ENCODE results near the gene TMEM248.
A peak's percentile ranks its signal among the peaks of the same experiment; 100 is the strongest.
"Not testable (repeated sequence)": the region's sequence is repeated elsewhere in the genome, so short reads cannot be mapped to it uniquely, and the experiment has no call there.

TMEM248 gene

DNA sequence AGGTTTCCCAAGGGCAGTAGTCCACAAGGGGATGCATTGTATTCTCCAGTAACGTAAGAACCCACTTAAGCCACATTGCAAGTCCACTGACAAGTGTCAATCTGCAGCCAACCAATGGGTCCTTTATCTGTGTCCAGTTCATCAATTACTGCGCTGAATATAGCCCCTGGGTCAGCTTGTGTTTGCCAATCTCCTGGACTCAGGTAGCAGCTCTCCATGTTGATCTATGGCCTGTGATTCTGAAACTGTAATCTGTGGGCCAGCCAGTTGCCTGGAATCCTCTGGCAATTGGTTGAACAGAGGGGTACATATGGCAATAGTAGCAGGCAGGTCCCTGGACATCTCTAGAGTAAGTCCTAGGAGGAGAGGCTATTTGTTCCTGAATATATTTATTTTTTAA, 8.8 kb upstream of the TMEM248 start:
- TF ChIP-seq, protein P1, sequence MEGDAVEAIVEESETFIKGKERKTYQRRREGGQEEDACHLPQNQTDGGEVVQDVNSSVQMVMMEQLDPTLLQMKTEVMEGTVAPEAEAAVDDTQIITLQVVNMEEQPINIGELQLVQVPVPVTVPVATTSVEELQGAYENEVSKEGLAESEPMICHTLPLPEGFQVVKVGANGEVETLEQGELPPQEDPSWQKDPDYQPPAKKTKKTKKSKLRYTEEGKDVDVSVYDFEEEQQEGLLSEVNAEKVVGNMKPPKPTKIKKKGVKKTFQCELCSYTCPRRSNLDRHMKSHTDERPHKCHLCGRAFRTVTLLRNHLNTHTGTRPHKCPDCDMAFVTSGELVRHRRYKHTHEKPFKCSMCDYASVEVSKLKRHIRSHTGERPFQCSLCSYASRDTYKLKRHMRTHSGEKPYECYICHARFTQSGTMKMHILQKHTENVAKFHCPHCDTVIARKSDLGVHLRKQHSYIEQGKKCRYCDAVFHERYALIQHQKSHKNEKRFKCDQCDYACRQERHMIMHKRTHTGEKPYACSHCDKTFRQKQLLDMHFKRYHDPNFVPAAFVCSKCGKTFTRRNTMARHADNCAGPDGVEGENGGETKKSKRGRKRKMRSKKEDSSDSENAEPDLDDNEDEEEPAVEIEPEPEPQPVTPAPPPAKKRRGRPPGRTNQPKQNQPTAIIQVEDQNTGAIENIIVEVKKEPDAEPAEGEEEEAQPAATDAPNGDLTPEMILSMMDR (IDR thresholded peaks at IDR 0.05; ENCODE audit: borderline replicate concordance, insufficient read depth, low read depth, low read length), result no peak
- H3K4me3 ChIP-seq (ENCODE audit: low read depth, low read length), result no peak overlapping the region

DNA sequence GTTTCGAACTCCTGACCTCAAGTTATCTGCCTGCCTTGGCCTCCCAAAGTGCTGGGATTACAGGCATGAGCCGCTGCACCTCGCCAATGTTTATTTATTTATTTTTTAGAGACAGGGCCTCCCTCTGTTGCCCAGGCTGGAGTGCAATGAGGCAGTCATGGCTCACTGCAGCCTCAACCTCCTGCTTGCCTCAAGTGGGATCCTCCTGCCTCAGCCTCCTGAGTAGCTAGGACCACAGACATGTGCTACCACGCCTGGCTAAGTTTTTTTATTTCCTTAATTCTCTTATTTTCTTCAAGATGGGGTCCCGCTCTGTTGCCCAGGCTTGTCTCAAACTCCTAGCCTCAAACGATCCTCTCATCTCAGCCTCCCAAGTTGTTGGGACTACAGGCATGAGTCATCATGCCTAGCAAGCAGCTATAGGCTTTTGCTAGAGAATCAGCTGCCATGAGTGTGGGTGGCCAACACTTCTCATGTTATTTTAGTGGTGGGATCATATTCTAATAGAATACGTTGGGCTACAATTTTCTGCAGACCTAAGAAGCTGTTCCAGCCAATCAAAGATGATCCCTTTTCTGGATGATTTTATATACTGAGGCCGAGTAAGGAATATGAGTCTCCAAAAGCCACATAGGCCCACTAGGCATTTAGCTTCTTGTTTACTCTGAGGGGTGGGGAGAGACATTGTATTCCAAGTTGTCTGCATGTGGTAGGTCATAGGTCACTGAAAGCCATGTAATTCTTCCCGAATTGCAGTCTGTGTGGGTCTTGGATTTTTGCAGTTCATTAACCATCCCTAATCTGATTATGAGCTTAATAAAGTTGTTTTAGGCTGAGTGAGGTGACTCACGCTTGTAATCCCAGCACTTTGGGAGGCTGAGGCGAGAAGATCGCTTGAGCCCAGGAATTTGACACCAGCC, 7.6 kb upstream of the TMEM248 start:
- TF ChIP-seq, protein P1 (IDR thresholded peaks at IDR 0.05; ENCODE audit: borderline replicate concordance, insufficient read depth, low read depth, low read length), result no peak
- H3K4me3 ChIP-seq (ENCODE audit: low read depth, low read length), result no peak overlapping the region

DNA sequence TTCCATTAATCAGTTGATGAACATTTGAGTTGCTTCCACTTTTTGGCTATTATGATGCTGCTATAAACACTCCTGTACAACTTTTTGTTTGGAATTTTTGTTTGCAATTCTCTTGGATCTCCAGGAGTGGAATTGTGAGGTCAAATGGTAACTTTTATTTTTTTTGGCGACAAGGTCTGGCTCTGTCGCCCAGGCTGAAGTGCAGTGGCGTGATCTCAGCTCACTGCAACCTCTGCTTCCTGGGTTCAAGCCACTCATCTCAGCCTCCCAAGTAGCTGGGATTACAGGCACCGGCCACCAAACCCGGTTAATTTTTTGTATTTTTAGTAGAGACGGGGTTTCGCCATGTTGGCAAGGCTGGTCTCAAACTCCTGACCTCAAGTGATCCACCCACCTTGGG, 3.1 kb upstream of the TMEM248 start:
- not testable (repeated sequence) for H3K4me3 ChIP-seq (ENCODE audit: low read depth, low read length)

DNA sequence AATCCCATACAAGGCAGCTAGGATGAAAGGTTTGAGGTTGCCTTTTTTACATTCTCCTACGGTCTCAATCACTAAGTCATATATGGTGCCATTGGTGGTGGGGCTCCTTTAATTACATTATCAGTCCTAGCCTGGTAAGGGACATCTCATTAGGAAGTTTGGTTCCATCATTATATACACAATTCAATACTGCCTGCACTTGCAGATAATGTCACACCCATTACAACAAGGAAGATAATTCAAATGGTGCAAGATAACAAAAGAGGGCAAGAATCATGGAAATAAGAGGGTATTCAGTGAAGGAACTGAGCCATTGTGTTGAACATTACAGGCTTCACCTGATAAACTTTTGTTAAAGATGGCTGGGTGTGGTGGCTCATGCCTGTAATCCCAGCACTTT, 1.7 kb upstream of the TMEM248 start:
- H3K4me3 ChIP-seq (ENCODE audit: low read depth, low read length), result no peak overlapping the region
- TF ChIP-seq, protein P1 (IDR thresholded peaks at IDR 0.05; ENCODE audit: borderline replicate concordance, insufficient read depth, low read depth, low read length), result no peak

DNA sequence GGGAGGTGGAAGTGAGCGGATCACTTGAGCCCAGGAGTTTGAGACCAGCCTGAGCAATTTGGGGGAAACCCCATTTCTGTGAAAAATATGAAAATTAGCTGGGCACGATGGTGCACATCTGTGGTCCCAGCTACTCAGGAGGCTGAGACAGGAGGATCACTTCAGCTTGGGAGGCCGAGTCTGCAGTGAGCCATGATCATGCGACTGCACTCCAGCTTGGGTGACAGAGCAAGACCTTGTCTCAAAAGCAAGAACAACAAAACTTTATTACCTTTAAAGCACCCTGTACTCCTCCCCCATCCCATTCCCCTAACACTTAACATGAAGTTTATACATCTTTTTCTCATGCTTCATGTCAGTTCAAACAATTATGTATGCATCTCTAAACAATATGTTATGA, 1.3 kb upstream of the TMEM248 start:
- H3K4me3 ChIP-seq (ENCODE audit: low read depth, low read length), result no peak overlapping the region
- TF ChIP-seq, protein P1 (IDR thresholded peaks at IDR 0.05; ENCODE audit: borderline replicate concordance, insufficient read depth, low read depth, low read length), result no peak

DNA sequence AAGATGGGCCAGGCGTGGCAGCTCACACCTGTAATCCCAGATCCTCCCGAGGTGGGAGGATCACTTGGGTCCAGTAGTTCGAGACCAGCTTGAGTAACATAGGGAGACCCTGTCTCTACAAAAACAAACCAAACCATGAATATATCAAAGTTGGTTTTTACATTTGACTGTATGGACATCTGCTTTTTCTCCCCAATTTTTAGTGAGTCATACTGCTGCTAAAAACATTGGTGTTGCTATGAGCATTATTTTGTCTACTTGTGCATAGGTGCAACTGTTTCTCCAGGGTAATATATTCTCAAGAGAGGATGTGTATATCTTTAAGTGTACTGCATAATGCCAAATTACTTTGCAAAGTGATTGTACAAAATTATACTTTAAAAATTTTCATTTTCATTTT, 769 bp upstream of the TMEM248 start:
- TF ChIP-seq, protein P1 (IDR thresholded peaks at IDR 0.05; ENCODE audit: borderline replicate concordance, insufficient read depth, low read depth, low read length), result no peak
- peak overlapping the region; percentile 84 for H3K4me3 ChIP-seq (ENCODE audit: low read depth, low read length)

DNA sequence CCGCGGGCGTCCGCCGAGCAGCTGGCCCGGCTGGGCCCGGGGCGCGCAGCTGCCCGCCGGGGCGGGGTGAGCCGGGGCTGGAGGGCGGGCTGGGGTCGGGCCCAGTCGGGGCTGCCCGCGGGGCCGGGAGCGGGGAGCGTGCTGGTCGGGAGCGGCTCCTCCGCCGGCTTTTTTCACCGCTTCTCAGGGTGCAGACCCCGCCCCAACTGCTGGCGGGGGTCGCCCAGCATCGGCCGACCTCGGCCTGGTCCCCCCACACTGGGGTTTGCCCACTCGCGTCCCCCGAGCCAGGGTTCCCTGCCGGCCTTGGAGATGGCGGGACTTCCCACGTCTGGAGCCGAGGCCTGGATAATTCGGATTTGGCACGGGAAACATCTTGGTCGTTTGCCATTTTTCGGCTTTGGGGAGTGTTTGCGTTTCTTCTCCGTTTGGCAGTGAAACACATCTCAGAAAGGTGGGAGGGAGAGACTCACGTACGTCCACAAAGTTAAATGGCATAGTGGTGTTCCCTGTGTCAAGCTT, 432 bp downstream of the TMEM248 start:
- TF ChIP-seq, protein P1 (IDR thresholded peaks at IDR 0.05; ENCODE audit: borderline replicate concordance, insufficient read depth, low read depth, low read length), result no peak

More for the DNA sequence above, 432 bp downstream of the TMEM248 start:
- H3K4me3 ChIP-seq (ENCODE audit: low read depth, low read length), result peak overlapping the region; percentile 84

All from GM12875 (cell line).